HG03520 (cell line): ENCODE results near the gene IFT43.

Experiments
- ATAC-seq: cut with Tn5 transposase; IDR thresholded peaks from one replicate; pipeline ENCODE4 v1.9.1; 2021; ENCODE audit warnings: mild to moderate bottlenecking, moderate library complexity; ENCODE audit not compliant: unreplicated experiment

The IFT43 gene

GRCh38 chr14:76101391-76102379, 116.1 kb downstream of the IFT43 start:
- no peak for ATAC-seq

GRCh38 chr14:76104802-76105355, 119.3 kb downstream of the IFT43 start:
- no peak for ATAC-seq

- no peak for ATAC-seq
Observed at GRCh38 chr14:76106188-76106587, 120.6 kb downstream of the IFT43 start.

- no peak for ATAC-seq
Observed at GRCh38 chr14:76109087-76109880, 123.7 kb downstream of the IFT43 start.

- ATAC-seq = no peak
Observed at GRCh38 chr14:76112889-76113624, 127.5 kb downstream of the IFT43 start.

- no peak for ATAC-seq
Observed at GRCh38 chr14:76113691-76114090, 128.1 kb downstream of the IFT43 start.

- ATAC-seq = no peak
Observed at GRCh38 chr14:76115010-76115422, 129.5 kb downstream of the IFT43 start.

- no peak for ATAC-seq
Observed at GRCh38 chr14:76117789-76118484, 132.4 kb downstream of the IFT43 start.

- ATAC-seq = no peak
Observed at GRCh38 chr14:76118594-76118993, 133.0 kb downstream of the IFT43 start.

- no peak for ATAC-seq
Observed at GRCh38 chr14:76121089-76121748, 135.7 kb downstream of the IFT43 start.

- no peak for ATAC-seq
Observed at GRCh38 chr14:76123426-76124225, 138.1 kb downstream of the IFT43 start.

GRCh38 chr14:76125511-76125910, 139.9 kb downstream of the IFT43 start:
- no peak for ATAC-seq

GRCh38 chr14:76126076-76126475, 140.5 kb downstream of the IFT43 start:
- no peak for ATAC-seq

- ATAC-seq = no peak
Observed at GRCh38 chr14:76129851-76130576, 144.5 kb downstream of the IFT43 start.

- ATAC-seq = no peak
Observed at GRCh38 chr14:76131071-76131965, 145.8 kb downstream of the IFT43 start.

- ATAC-seq = no peak
Observed at GRCh38 chr14:76133103-76133502, 147.5 kb downstream of the IFT43 start.
